ENCODE measurements around the gene VWA3A.
"Not testable (repeated sequence)": the region's sequence is repeated elsewhere in the genome, so short reads cannot be mapped to it uniquely, and the experiment has no call there.

VWA3A gene

GRCh38 chr16:22091721-22092120 is 620 bp upstream of the VWA3A start:
- DNase-seq = no peak

DNA sequence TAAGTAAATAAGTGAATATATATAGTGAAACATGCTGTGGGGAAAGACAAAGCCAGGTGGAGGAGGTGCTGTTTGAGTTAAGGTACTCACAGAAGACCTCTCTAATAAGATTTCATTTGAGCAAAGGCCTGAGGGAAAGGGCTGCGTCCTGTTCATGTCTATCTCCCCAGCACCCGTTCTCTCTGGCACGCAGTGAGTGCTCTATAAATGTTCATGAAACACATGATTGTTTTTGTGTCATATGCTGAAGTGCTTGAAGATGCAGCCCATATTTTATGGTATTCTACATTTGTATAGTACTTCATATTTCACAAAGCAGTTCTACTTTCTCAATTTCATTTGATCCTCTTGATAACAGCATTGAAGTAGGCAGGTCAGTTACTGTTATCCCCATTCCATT is 990 bp downstream of the VWA3A start:
- no peak for DNase-seq

GRCh38 chr16:22093996-22094395 is 1.7 kb downstream of the VWA3A start:
- DNase-seq = no peak

DNA sequence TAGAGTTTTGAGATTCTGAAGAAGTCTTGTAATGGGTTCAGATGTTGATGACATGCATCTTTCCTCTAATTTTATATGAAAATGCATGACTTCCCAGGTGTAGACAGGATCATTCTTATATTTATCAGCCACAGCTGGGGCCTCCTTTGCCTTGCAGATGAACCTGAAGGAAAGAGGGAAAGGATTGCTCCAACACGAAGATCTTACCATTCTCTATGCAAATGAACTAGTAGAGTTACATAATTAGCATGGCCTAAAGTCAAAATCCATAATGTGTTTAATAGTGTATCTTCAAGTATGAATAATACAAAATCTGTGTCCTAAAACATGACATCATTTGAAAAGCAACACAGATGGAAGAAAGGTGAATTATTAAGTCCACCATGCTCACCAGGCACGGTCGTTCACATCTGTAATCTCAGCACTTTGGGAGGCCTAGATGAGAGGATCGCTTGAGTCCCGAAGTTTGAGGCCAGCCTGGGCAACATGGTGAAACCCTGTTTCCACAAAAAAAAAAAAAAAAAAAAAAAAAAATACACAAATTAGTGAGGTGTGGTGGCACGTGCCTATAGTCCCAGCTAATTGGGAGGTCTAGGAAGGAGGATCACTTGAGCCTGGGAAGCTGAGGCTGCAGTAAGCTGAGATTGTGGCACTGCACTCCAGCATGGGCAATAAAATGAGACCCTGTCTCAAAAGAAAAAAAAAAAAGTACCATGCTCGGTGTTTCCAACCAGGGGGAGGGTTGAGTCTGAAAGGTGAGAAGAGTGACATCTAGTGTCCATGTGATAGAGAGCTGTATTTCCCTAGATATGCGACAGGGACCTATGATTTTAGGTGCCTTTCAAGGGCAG is 6.3 kb downstream of the VWA3A start:
- DNase-seq = peak; percentile 7

- no peak for DNase-seq
Observed at GRCh38 chr16:22099256-22099975, 7.1 kb downstream of the VWA3A start.

GRCh38 chr16:22103441-22103840 is 11.1 kb downstream of the VWA3A start:
- no peak for DNase-seq

DNA sequence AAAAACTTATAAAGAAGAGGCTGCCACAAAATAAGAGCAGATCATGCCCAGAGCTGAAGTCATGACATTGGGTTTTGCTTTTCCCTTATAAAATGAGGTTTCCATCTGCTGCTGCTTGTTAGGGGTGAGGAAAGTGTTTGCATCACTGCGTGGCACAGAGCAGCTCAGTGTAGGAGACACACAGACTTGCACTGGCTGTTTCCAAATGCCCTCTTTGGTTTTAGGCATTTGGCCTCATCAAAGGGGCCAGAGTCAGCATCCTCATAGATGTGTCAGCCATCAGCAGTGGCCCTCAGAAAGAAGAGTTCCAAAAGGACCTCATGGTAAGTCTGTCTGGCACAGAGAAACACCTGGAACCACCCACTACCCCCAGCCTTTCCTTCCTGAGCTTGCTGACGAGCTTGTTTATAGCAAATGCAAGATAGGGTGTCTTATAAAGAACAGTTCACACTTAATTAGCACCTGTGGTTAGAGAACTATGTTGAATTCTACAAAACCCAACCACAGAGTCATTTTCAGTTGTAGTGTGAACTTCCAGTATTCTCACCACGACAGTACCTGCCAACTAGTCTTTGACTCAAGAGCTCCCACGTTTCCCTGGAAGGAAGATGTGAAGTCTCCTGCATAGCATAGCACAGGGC is 17.0 kb downstream of the VWA3A start:
- no peak for DNase-seq

GRCh38 chr16:22111629-22112028 is 19.3 kb downstream of the VWA3A start:
- not testable (repeated sequence) for DNase-seq

DNA sequence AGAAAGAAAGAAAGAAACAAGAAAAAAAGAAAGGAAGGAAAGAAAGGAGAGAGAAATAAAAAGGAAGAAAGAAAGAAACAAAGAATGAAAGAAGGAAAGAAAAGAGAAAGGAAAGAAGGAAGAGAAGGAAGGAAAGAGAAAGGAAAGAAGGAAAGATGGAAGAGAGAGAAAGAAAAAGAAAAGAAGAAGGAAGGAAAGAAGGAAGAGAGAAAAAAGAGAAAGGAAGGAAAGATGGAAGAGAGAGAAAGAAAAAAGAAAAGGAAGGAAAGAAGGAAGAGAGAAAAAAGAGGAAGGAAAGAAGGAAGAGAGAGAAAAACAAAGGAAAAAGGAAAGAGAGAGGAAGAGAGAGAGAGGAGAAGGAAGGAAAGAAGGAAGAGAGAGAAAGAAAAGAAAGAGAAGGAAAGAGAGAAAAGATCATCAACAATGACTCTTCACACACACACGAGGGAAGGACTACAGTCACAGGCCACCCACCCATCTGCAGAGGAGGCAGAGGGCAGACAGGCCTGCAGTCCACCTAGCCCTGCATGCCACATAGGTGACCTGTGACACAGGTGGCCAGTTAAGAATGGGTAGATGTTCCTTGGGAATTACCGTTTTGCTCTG is 23.9 kb downstream of the VWA3A start:
- no peak for DNase-seq

GRCh38 chr16:22117609-22118008 is 25.3 kb downstream of the VWA3A start:
- DNase-seq = no peak

DNA sequence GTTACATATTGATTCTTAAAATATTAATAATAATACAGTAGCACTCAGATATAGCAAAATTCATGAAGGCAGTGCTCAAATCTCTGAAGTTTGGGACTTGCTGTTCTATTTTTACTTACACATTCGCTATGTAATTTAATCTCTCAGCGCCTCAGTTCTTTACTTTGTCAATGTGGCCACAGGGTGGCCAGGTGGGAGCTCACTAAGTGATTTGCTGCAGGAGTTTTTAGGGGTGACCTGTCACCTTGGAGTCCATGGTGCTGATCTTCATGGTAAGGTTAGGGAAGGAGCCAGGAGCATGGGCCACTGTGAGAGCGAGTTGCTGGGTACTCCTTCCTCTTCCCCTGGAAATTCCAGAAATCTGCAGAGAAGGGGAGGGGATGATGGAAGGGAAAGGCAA is 28.1 kb downstream of the VWA3A start:
- DNase-seq = no peak

GRCh38 chr16:22122239-22122638 is 29.9 kb downstream of the VWA3A start:
- DNase-seq = no peak

- no peak for DNase-seq
Observed at GRCh38 chr16:22123146-22123545, 30.8 kb downstream of the VWA3A start.

GRCh38 chr16:22123759-22124490 is 31.6 kb downstream of the VWA3A start:
- DNase-seq = no peak

DNA sequence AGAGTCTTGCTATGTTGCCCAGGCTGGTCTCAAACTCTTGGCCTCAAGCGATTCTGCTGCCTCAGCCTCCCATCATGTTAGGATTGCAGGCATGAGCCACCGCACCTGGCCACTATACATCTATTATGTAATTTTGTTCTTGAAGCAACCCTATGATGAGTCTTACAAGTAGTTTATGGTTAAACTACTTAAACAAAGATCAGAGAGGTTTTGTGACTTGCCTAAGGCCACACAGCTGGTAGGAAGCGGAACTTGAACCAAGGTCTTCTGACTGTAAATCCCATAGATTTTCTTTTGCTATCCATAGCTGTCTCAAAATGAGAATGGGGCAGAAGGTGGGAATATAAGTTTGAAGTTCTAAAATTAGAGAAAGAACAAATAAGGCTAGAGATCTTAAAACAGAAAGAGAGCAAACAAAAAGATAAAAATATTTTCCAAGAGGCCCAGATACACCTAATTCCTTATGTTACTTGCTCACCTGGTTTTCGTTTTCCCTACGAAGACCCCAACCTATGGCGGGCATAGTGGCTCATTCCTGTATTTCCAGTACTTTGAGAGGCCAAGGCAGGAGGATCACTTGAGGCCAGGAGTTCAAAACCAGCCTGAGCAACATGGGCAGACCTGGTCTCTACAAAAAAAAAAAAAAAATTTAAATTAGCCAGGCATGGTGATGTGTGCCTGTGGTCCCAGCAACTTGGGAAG is 32.4 kb downstream of the VWA3A start:
- DNase-seq = no peak

- no peak for DNase-seq
Observed at GRCh38 chr16:22126037-22126558, 33.8 kb downstream of the VWA3A start.

DNA sequence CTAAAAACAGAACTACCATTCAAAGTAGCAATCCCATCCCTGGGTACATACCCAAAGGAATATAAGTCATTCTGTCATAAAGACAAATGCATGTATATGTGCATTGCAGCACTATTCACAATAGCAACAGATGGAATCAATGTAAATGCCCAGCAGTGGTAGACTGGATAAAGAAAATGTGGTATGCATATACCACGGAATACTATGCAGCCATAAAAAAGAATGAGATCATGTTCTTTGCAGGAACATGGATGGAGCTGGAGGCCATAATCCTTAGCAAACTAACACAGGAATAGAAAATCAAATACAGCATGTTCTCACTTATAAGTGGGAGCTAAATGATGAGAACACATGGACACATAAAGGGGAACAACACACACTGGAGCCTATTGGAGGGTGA is 36.2 kb downstream of the VWA3A start:
- DNase-seq = not testable (repeated sequence)

DNA sequence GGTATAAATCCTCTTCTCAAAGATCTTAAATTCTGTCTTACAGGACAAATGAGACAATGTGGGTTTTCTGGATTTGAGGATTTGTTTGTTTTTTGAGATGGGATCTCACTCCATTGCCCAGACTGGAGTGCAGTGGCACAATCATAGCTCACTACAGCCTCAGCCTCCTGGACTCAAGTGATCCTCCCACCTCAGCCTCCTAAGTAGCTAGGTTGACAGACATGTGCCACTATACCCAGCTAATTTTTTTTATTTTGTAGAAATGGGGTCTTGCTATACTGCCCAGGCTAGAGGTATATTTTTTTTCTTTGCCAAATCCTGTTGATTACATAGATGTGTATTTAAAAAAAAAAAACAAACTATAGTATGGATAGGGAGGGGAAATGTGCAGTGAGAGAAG is 38.2 kb downstream of the VWA3A start:
- no peak for DNase-seq

DNA sequence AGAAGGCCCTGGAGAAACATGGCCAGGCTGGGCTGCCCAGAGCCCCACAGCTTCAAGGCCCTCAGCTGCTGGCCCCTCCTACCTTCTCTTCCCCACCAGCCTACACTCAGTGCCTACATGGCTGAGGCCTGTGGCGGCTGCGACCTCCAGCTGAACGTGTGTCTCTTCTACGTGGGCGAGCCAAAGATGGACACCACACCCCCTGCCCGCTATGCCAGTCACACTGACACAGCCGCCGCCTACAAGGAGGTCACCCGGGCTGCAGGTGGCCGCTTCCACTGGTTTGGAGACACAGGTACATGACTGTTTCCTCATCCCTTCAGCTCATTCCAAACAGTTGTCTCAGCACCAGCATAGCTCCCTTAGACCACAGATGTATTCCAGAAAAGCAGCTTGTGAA is 40.5 kb downstream of the VWA3A start:
- DNase-seq = no peak

GRCh38 chr16:22138482-22138881 is 46.1 kb downstream of the VWA3A start:
- no peak for DNase-seq

GRCh38 chr16:22139008-22139407 is 46.7 kb downstream of the VWA3A start:
- no peak for DNase-seq

GRCh38 chr16:22139732-22140131 is 47.4 kb downstream of the VWA3A start:
- no peak for DNase-seq

Data from NCI-H1105 (cell line).